ENCODE results near the gene GPR158.

GRCh38 chr10:25532213-25532612 is 357.4 kb downstream of the GPR158 start:
- TF ChIP-seq CHD2 (IDR thresholded peaks at IDR 0.05; ENCODE audit: low read length), result no peak
- TF ChIP-seq CTCF (IDR thresholded peaks at IDR 0.05; ENCODE audit: control extremely low read depth in 1 of 3, insufficient read depth in 1 of 3, low read depth in 1 of 3, low read length in 3 of 3), result no peak
- no peak for TF ChIP-seq SIN3A (conservative IDR thresholded peaks at IDR 0.05 in 1 of 2, IDR thresholded peaks at IDR 0.05 in 1 of 2; ENCODE audit: low read depth in 1 of 2, low read length in 2 of 2)
- no peak for TF ChIP-seq EGR1 (IDR thresholded peaks at IDR 0.05; ENCODE audit: borderline replicate concordance, low read depth, low read length)
